22Rv1 (cell line): ENCODE measurements around the gene SNAPIN.

Source experiments
- H3K27ac ChIP-seq: fragments of 450-650 bp; 2 replicates; pipeline ENCODE4 v1.5.1; 2017
- CTCF ChIP-seq: fragments of 450-650 bp; IDR thresholded peaks from 2 replicates; pipeline ENCODE4 v1.5.1; 2017; ENCODE audit warnings: mild to moderate bottlenecking
- ZFX ChIP-seq: fragments of 450-650 bp; IDR thresholded peaks from 2 replicates; pipeline ENCODE4 v1.6.1; 2017; ENCODE audit warnings: antibody characterized with exemption, borderline replicate concordance

Gene SNAPIN

GRCh38 chr1:153640861-153641260 is 17.6 kb upstream of the SNAPIN start:
- no peak overlapping the region for H3K27ac ChIP-seq
- TF ChIP-seq CTCF (no peak), ZFX (no peak)

- TF ChIP-seq CTCF = no peak
- TF ChIP-seq ZFX = no peak
- H3K27ac ChIP-seq = no peak overlapping the region
Observed at GRCh38 chr1:153642161-153642560, 16.3 kb upstream of the SNAPIN start.

GRCh38 chr1:153643100-153643499 is 15.4 kb upstream of the SNAPIN start:
- TF ChIP-seq CTCF (no peak), ZFX (no peak)
- H3K27ac ChIP-seq = no peak overlapping the region

- TF ChIP-seq CTCF (no peak), ZFX (no peak)
- H3K27ac ChIP-seq = no peak overlapping the region
Observed at GRCh38 chr1:153643816-153644215, 14.7 kb upstream of the SNAPIN start.

GRCh38 chr1:153646672-153647345 is 11.7 kb upstream of the SNAPIN start:
- peak overlapping the region; percentile 22; the same call in 1 of the 2 replicates for H3K27ac ChIP-seq
- TF ChIP-seq CTCF (no peak), ZFX (no peak)

- TF ChIP-seq CTCF (no peak), ZFX (no peak)
- peak overlapping the region; percentile 22; the same call in 1 of the 2 replicates for H3K27ac ChIP-seq
Observed at GRCh38 chr1:153647346-153647714, 11.2 kb upstream of the SNAPIN start.

- H3K27ac ChIP-seq = peak overlapping the region; percentile 7; the same call in 1 of the 2 replicates
- TF ChIP-seq CTCF = 0 out of 2 replicates have a peak, but pooled peaks have one; percentile 3
- TF ChIP-seq ZFX = no peak
Observed at GRCh38 chr1:153648000-153648643, 10.4 kb upstream of the SNAPIN start.
